HG03521 (cell line): Measurements from ENCODE around the gene MSL1.
A peak's percentile ranks its signal among the peaks of the same experiment; 100 is the strongest.

Experiments used
- ATAC-seq: cut with Tn5 transposase; IDR thresholded peaks from one replicate; pipeline ENCODE4 v1.9.1; 2021; ENCODE audit warnings: mild to moderate bottlenecking, moderate library complexity; ENCODE audit not compliant: unreplicated experiment

MSL1 gene

DNA sequence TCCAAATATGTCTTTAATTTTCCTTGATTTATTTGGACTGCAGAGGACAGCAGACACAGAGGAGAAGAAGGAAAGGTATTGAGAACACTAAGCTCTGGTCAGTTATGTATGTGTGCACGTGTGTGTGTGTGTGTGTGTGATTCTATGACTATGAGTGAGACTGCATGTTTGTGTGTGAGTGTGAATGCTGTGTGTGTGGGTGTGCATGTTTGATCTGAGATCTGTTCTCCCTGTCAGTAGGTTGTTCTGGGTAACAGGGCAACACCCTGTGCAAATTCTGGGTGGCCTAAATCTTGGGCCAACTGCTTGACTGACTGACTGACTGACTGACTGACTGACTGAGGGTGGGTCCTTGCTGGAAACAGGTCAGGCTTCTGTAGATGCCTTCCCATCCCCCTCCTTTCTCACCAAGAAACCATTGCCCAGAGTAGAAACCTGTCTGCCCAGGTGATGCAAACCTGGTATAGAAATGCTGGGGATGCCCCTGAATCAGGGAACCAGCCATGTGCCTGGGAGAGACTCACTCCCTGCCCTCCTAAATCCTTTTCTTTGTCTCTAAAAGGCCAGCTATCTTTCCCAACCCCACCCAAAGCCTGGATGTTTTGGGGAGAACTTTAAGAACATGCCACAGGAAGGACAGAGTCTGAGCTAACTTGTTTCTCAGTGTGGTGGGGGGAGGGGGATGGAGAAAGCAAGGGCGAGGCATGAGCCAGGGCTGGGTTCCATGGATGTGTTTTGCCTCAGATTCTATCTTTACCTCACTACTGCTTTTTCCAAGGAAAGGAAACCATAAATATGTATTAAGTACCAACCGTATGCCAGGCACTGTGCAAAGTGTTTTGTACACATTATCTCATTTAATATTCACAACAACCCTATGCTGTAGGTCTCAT, 16.9 kb upstream of the MSL1 start:
- ATAC-seq: no peak

DNA sequence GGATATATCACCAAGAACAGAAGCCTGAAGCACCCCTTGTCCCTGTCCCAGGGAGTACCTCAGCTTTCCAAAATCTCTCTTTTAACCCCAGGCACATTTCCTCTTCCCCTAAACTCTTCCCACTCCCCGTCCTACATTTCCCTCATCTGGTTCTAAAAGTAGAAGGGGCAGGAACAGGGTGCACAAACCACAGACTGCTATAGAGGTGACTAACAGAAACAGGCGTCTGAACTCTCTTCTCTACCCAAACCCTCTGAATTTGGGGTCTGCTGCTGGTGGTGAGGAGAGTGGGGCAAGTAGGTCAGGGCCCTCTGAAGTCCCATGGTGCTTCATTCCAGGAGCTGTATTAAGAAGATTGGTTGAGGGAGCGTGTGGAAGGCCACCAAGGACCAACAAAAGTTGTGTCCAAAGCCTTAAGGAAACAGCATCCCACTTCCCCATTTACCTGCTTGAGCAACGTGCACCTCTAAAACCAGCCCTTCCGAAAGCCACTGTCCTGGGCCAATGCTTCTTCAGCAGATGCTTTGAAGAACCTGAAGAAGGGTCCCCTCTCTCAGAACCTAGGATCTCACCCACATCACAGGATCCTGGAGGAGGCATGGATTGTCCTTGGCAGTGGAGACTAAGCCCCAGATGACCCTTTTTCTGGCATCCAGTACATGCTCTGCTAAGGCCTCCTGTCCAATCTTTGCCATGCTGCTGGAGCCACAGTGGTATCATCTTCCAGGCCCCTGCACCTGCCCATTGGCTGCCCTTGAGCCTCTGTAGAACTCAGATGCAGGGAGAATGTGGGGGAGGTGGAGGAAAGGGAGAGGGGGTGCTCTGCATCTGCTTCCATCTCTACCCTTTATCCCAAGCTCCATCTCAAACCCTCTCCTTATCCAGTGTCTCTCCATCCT, 15.7 kb upstream of the MSL1 start:
- ATAC-seq: no peak

DNA sequence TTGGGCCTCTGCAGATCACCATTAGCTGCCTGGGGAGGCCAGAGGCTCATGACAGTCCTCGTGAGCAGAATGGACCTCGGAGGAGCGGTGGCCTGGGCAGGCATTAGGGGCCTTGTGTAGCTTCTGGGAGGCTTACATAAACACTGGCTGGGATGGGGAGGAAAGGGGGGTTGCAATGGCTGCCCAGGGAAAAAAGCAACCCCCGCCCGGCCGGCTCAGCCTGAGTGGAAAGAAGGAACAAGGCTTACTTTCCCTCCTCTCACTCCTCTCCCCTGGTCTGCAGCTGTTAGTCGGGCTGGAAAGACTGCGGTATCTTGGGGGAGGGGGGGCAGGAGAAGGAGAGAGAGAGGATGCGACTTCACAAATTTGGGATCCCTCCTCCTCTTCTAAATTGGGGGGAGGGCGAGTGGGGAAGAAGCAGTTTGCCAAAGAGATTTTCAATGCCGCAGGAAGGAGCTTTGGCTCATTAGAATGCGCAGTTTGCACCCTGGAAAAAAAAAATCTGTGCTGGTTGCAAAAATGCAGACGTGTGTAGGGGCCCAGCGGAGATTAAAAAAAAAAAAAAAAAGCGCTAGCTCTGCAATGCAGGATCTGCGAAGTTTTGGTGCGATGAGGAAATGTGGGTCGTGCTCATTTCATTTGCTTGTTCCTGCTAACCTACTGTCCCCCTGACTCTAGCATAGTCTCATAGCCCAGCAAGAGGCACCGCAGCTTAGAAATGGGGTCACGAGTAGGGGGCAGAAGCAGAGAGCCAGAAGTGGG, 14.8 kb upstream of the MSL1 start:
- no peak for ATAC-seq

DNA sequence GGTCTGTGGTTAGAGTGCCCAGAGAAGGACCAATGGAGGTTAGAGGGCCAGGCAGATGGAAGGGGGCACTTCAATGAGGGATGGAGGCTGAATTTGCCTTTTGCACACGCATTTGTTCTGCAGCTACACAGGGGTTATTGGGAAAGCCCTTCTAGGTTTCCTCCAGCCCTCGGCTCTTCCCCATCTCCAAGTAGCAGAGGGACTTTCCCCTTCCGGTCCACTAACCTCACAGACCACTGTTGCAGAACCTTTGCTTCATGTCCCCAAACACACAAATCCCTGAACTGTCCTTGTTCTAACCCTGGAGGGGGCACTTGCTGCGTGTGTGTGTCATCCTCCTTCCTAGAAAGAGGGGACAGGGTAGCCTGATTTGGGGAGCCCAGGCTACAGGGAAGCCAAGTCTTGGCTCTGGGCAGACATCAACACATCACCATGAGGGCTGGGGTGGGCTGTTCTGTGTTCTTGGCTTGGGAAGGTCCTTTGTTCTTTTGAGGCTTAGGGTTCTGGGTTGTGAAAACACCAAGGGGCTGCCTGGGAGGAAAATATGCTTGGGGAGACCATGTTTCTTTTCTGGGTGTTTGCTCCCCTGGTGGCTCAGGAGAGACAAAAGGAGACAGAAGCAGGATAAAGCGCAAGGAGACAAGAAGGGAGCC, 14.1 kb upstream of the MSL1 start:
- ATAC-seq: no peak

GRCh38 chr17:40108970-40109824, 12.6 kb upstream of the MSL1 start:
- ATAC-seq: no peak

DNA sequence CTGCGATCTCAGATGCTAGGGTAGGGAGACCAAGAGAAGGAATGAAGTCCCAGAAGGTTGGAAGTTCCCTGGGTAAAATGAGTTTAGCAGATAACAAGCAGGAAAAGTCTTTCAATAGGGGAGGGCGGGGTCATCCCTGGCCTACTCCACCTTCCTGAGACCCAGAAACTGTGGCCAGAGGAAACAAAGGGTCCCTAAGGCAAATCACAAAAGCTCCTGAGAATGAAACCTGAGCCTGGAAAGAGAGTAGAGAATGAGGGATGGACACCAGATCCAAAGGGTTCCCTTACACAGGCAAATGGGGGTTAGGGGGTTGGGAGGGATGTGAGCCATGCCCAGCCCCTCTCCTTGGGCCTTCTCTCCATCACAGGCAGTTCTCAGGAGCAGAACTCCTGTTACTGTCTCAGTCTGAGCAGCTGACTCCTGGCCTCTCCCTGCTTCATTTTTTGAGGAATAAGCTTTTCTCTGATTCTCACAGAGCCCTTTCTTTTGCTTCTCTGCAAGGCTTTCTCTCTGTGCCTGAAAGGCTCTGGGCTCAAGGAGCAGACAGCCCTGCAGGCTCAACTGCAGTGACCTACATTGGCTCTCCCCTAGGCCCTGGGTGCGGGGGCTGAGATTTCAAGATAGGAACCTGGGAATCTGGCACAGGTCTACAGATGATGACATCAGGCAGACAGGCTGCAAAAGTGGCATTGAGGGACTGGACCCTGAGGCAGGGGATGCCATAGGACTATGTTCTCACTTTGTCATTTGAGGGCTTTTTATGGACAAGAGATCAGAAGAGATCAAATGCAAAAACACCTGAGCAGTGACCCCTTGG, 11.5 kb upstream of the MSL1 start:
- no peak for ATAC-seq

- peak; percentile 33 for ATAC-seq
These were observed 10.3 kb upstream of the MSL1 start for GRCh38 chr17:40111221-40112128.

DNA sequence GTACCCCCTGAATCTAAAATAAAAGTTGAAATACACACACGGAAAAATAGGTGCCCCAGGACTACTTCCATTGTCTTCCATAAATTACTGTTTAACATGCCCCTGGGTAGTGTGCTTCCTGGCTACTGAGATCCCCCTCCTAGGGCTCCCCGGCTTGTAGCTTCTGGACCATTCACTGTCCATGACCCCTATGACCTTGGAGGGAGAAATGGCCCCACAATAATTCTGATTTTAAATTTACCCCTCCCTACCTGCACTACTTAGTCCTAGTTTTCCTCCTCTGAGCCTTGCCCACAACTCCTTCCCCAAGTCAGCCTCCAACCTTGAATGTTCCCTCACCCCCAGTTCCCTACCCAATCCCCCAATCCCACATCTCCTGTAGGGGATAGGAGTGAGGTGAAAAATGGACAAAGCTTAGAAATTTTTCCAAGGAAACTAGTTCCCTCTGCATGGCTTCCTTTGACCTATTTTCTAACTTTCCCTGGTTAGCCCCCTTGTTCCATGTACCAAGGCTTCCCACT, 9.5 kb upstream of the MSL1 start:
- no peak for ATAC-seq

DNA sequence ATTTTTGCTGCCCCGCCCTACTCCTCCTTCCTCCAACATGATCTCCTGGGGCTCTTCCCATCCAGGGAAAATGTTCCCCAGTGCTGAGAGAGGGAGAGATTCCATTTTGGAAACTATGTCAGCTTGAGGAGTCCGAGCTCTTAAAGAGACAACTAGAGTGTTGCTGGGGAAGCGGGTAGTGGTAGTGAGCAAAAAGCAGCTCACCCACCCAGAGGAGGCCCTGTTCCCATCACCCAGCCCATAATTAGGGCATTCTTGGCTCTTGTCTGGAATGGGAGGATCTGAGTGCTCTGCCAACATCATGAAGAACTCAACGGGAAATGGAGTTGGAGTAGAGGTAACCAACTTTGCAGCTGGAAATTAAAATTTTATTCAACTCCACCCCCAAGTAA, 9.1 kb upstream of the MSL1 start:
- ATAC-seq: no peak

GRCh38 chr17:40113110-40113906, 8.5 kb upstream of the MSL1 start:
- ATAC-seq: peak; percentile 87

GRCh38 chr17:40113907-40114245, 7.9 kb upstream of the MSL1 start:
- no peak for ATAC-seq

- ATAC-seq: no peak
These were observed 6.7 kb upstream of the MSL1 start for GRCh38 chr17:40115101-40115436.

GRCh38 chr17:40122136-40122998, 596 bp downstream of the MSL1 start:
- ATAC-seq: peak; percentile 27

DNA sequence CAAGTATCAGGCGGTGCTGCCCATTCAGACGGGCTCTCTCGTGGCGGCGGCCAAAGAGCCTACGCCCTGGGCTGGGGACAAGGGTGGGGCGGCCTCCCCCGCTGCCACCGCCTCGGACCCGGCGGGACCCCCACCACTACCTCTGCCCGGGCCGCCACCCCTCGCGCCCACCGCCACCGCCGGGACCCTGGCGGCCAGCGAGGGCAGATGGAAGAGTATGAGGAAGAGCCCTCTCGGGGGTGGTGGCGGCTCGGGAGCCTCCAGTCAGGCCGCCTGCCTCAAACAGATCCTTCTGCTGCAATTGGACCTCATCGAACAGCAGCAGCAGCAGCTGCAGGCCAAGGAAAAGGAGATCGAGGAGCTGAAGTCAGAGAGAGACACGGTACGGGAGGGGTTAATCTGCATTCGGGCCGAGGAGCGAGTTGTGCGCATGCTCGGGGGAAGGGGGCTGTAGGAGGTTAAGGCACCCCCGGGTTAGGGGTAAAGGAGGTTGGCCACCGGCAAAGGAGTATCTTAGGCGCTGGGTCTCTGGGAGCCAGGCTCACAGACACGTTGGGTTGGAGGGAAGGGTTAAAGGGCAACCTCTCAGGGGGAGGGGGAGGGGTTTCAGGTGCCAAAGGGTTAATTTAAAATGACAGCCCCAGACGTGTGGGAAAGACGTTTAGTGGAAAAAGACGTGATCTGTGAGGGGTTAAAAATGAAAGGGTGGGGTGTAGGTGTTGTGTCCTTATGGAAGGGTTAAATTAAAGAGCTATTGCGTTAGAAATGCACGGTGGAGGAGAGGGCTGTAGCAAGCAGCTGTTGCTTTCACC, 1.4 kb downstream of the MSL1 start:
- peak; percentile 9 for ATAC-seq

DNA sequence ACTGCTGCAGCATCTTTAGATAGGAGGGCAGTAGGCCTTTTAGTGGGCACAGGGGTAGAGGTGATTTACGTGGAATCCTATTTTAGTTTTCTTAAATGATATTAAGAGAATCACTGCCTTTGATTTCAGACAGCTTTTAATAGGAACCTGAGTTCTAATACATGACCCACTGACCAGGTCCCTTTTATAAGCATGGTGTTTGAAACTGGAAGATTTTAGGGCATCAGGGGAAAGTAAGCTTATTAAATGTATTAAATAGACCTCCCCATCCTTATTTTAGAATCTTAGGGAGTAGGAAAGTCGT, 2.0 kb downstream of the MSL1 start:
- no peak for ATAC-seq
